Panc1 (cell line): Measurements from ENCODE around the gene PTPRE. TPM values are rescaled to one million over a fixed set of nuclear protein-coding genes. Genes with fewer than 3 reads are reported as not detected.

Experiments used
- ATAC-seq: fragments of 200-7000 bp; cut with Tn5 transposase; 2 replicates; pipeline ENCODE4 v1.9.1; 2020; ENCODE audit warnings: mild to moderate bottlenecking, moderate library complexity
- BruUV-seq: library from RNA; stranded (reverse); fragments of 400-500 nt; replicated peaks from 2 replicates; lab custom pipeline; 2021; lab: Mats Ljungman, UMichigan
- CTCF ChIA-PET: fragments of 300-600 bp; sonication (Branson Sonifier 250); formaldehyde crosslinking; loops from one replicate; lab custom pipeline; 2022; ENCODE audit warnings: antibody characterized with exemption; lab: Charles Lee
- POLR2A ChIA-PET: fragments of 300-600 bp; sonication (Branson Sonifier 250); formaldehyde crosslinking; loops from one replicate; lab custom pipeline; 2022; ENCODE audit warnings: antibody characterized with exemption; lab: Charles Lee
- DNase-seq: peaks from one replicate; pipeline ENCODE4 v3.0.0-alpha.2; 2010; ENCODE audit warnings: low read depth, low spot score
- H3K27ac ChIP-seq: 2 replicates; pipeline ENCODE4 v1.5.1; 2011; ENCODE audit warnings: mild to moderate bottlenecking, low read length, inconsistent platforms
- H3K27me3 ChIP-seq: fragments of 200-500 bp; sonication (Bioruptor generic); 2 replicates; pipeline ENCODE4 v1.6.0; 2014; ENCODE audit warnings: low read length, inconsistent platforms; ENCODE audit not compliant: control insufficient read depth, insufficient read depth
- H3K36me3 ChIP-seq: fragments of 200-500 bp; sonication (Bioruptor generic); 2 replicates; pipeline ENCODE4 v1.5.1; 2014; ENCODE audit warnings: inconsistent platforms, mild to moderate bottlenecking, low read length, moderate library complexity; ENCODE audit not compliant: control insufficient read depth, insufficient read depth
- H3K4me1 ChIP-seq: 2 replicates; pipeline ENCODE4 v1.5.1; 2011; ENCODE audit warnings: inconsistent platforms, mild to moderate bottlenecking, low read length, moderate library complexity; ENCODE audit not compliant: control insufficient read depth, insufficient read depth
- H3K4me3 ChIP-seq, 2 experiments: 2 replicates each; pipeline ENCODE4 v1.5.1; 2011 to 2012; ENCODE audit warnings: low read depth in 2 of 2, low read length in 2 of 2, mild to moderate bottlenecking in 2 of 2, inconsistent platforms in 1 of 2, moderate library complexity in 1 of 2
- H3K9me3 ChIP-seq: fragments of 200-500 bp; sonication (Bioruptor generic); 2 replicates; pipeline ENCODE4 v1.5.1; 2014; ENCODE audit warnings: low read depth, mild to moderate bottlenecking, inconsistent platforms, low read length, moderate library complexity; ENCODE audit not compliant: control insufficient read depth, insufficient read depth
- POLR2AphosphoS5 ChIP-seq: IDR thresholded peaks from 2 replicates; pipeline ENCODE4 v1.6.1; 2012; ENCODE audit warnings: mild to moderate bottlenecking, low read depth, low read length, moderate library complexity
- SIN3A ChIP-seq: IDR thresholded peaks from 2 replicates; pipeline ENCODE4 v1.6.1; 2012; ENCODE audit warnings: low read depth, mild to moderate bottlenecking, low read length, moderate library complexity, borderline replicate concordance; ENCODE audit not compliant: insufficient read depth
- TCF7L2 ChIP-seq: IDR thresholded peaks from 2 replicates; pipeline ENCODE4 v1.6.1; 2011; ENCODE audit warnings: mild to moderate bottlenecking, low read depth, low read length, inconsistent platforms
- in situ Hi-C: cut with HindIII; loops from 2 replicates; pipeline ENCODE4 v1.10.0; 2016; ENCODE audit warnings: low sequenced_read_pairs, low pct_unique_long_range_greater_than_20kb
- intact Hi-C: fragments of 100-400 bp; cut with micrococcal nuclease; formaldehyde crosslinking; loops from one replicate; pipeline ENCODE4 v1.10.0; 2022; ENCODE audit not compliant: unreplicated experiment
- total RNA-seq: library from RNA; stranded (reverse); gene quantifications from one replicate; pipeline ENCODE4 v1.2.1, GENCODE V29; 2021; ENCODE audit not compliant: unreplicated experiment
- TF ChIP-seq, protein P1 (sequence below): fragments of 450-650 bp; IDR thresholded peaks from 2 replicates; pipeline ENCODE4 v1.5.1; 2017; ENCODE audit warnings: mild to moderate bottlenecking
- TF ChIP-seq, protein P2 (sequence below), 2 experiments: IDR thresholded peaks; 2 replicates each; pipeline ENCODE4 v1.6.1; 2011 to 2012; ENCODE audit warnings: low read depth in 2 of 2, control low read depth in 1 of 2, low read length in 1 of 2, mild to moderate bottlenecking in 1 of 2, moderate library complexity in 1 of 2; ENCODE audit not compliant: insufficient read depth in 1 of 2

PTPRE gene
- total RNA-seq, 1 experiment from 2014 or later = 0.44 TPM

DNA sequence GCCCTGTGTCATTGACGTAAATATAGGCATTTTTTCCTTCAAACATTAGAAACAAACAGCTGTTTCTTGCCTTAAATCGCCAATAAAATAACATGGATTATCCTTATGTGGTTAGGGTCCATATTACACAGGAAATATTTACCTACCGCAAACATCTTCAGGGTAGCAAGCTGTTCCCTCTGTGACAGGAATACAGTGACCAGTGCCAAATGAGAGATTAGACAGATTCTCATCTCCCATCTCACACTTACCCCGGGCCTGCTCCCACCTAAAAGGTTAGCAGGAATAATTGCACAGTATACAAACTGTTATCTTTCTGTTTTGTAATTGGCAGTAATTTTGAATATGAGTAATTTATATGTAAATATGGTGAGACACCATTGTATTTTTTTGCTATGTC is 202.8 kb downstream of the PTPRE start:
- Histone ChIP-seq H3K27ac (no peak overlapping the region), H3K27me3 (no peaks in the 10 kb centered on the region), H3K4me1 (no peaks in the 10 kb centered on the region), H3K4me3 (no peak overlapping the region), H3K36me3 (peaks cover 78% of the 10 kb centered on the region), H3K9me3 (no peaks in the 10 kb centered on the region)
- intact Hi-C loops (no loop called here), in situ Hi-C loops (no loop called here)
- no peak for ATAC-seq
- TF ChIP-seq, protein P1, sequence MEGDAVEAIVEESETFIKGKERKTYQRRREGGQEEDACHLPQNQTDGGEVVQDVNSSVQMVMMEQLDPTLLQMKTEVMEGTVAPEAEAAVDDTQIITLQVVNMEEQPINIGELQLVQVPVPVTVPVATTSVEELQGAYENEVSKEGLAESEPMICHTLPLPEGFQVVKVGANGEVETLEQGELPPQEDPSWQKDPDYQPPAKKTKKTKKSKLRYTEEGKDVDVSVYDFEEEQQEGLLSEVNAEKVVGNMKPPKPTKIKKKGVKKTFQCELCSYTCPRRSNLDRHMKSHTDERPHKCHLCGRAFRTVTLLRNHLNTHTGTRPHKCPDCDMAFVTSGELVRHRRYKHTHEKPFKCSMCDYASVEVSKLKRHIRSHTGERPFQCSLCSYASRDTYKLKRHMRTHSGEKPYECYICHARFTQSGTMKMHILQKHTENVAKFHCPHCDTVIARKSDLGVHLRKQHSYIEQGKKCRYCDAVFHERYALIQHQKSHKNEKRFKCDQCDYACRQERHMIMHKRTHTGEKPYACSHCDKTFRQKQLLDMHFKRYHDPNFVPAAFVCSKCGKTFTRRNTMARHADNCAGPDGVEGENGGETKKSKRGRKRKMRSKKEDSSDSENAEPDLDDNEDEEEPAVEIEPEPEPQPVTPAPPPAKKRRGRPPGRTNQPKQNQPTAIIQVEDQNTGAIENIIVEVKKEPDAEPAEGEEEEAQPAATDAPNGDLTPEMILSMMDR = no peak
- TF ChIP-seq, protein P2, sequence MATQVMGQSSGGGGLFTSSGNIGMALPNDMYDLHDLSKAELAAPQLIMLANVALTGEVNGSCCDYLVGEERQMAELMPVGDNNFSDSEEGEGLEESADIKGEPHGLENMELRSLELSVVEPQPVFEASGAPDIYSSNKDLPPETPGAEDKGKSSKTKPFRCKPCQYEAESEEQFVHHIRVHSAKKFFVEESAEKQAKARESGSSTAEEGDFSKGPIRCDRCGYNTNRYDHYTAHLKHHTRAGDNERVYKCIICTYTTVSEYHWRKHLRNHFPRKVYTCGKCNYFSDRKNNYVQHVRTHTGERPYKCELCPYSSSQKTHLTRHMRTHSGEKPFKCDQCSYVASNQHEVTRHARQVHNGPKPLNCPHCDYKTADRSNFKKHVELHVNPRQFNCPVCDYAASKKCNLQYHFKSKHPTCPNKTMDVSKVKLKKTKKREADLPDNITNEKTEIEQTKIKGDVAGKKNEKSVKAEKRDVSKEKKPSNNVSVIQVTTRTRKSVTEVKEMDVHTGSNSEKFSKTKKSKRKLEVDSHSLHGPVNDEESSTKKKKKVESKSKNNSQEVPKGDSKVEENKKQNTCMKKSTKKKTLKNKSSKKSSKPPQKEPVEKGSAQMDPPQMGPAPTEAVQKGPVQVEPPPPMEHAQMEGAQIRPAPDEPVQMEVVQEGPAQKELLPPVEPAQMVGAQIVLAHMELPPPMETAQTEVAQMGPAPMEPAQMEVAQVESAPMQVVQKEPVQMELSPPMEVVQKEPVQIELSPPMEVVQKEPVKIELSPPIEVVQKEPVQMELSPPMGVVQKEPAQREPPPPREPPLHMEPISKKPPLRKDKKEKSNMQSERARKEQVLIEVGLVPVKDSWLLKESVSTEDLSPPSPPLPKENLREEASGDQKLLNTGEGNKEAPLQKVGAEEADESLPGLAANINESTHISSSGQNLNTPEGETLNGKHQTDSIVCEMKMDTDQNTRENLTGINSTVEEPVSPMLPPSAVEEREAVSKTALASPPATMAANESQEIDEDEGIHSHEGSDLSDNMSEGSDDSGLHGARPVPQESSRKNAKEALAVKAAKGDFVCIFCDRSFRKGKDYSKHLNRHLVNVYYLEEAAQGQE (IDR thresholded peaks at IDR 0.05; ENCODE audit: insufficient read depth in 1 of 2, low read depth in 2 of 2, low read length in 1 of 2) = no peak
- no peak for TF ChIP-seq TCF7L2
- TF ChIP-seq POLR2AphosphoS5 = no peak
- no peak for TF ChIP-seq SIN3A
- no peak for DNase-seq
- ChIA-PET POLR2A (no interaction called here), CTCF (no interaction called here)
- no TSS peak for BruUV-seq

DNA sequence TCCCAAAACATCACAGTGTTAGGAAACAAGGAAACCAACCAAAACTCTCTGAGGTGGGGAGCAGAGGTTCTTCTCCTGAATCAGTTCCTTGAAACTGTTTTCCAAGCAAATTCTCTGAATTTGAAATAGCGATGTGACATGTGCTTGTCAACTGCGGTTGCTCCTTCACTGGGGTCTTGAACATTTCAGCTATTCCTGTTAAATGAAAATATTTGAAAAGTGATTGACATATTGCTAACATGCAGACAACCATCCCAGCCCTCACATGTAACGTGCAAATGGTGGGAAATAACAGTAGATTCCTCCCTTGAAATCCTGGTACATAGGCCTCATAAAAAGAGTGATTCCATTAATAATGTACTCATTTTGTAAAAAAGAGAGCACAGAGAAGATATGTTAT is 203.4 kb downstream of the PTPRE start:
- ChIA-PET CTCF (no interaction called here), POLR2A (no interaction called here)
- no peak for DNase-seq
- Histone ChIP-seq H3K27me3 (no peaks in the 10 kb centered on the region), H3K9me3 (no peaks in the 10 kb centered on the region), H3K36me3 (peaks cover 84% of the 10 kb centered on the region), H3K4me1 (no peaks in the 10 kb centered on the region), H3K27ac (no peak overlapping the region), H3K4me3 (no peak overlapping the region)
- no peak for ATAC-seq
- BruUV-seq = no TSS peak
- TF ChIP-seq POLR2AphosphoS5 (no peak), TCF7L2 (no peak), SIN3A (no peak)
- TF ChIP-seq, protein P2 (IDR thresholded peaks at IDR 0.05; ENCODE audit: insufficient read depth in 1 of 2, low read depth in 2 of 2, low read length in 1 of 2) = no peak
- TF ChIP-seq, protein P1 = no peak
- in situ Hi-C loops = no loop called here
- intact Hi-C loops = no loop called here
